Lung (tissue), 12 donors: Measurements from ENCODE around the gene INF2. TPM values are rescaled to one million over a fixed set of nuclear protein-coding genes. Genes with fewer than 3 reads are reported as not detected.

Experiments used
- ATAC-seq: fragments of 200-7000 bp; cut with Tn5 transposase; one replicate; pipeline ENCODE4 v1.9.1; 2020; ENCODE audit warnings: moderate number of reproducible peaks; ENCODE audit not compliant: insufficient read depth, low FRiP score
- DNase-seq, 3 donors: peaks; one replicate each; pipeline ENCODE4 v3.0.0-alpha.2; 2013 to 2017
- H3K27ac ChIP-seq, 2 donors: one replicate each; pipeline ENCODE4 v1.5.1; 2013; ENCODE audit warnings: mild to moderate bottlenecking in 2 of 2, moderate library complexity in 2 of 2, control low read depth in 1 of 2, inconsistent platforms in 1 of 2, low read depth in 1 of 2, low read length in 1 of 2
- H3K27me3 ChIP-seq, 3 donors: one replicate each; pipeline ENCODE4 v1.5.1; 2013; ENCODE audit warnings: low read length in 2 of 3; ENCODE audit not compliant: control insufficient read depth in 3 of 3, insufficient read depth in 3 of 3
- H3K36me3 ChIP-seq, 4 donors: one replicate each; pipeline ENCODE4 v1.5.1; 2013; ENCODE audit warnings: low read length in 4 of 4, mild to moderate bottlenecking in 1 of 4, moderate library complexity in 1 of 4; ENCODE audit not compliant: control insufficient read depth in 4 of 4, insufficient read depth in 4 of 4
- H3K4me1 ChIP-seq, 5 donors: one replicate each; pipeline ENCODE4 v1.5.1; 2013; ENCODE audit warnings: low read length in 5 of 5, mild to moderate bottlenecking in 2 of 5, moderate library complexity in 1 of 5; ENCODE audit not compliant: control insufficient read depth in 5 of 5, insufficient read depth in 5 of 5
- H3K4me3 ChIP-seq: one replicate; pipeline ENCODE4 v1.5.1; 2013; ENCODE audit warnings: mild to moderate bottlenecking, control low read depth, moderate library complexity
- H3K9ac ChIP-seq, 2 donors: one replicate each; pipeline ENCODE4 v1.5.1; 2013; ENCODE audit warnings: low read length in 2 of 2, control low read depth in 1 of 2; ENCODE audit not compliant: insufficient read depth in 1 of 2
- H3K9me3 ChIP-seq, 4 donors: one replicate each; pipeline ENCODE4 v1.5.1; 2013; ENCODE audit warnings: low read length in 3 of 4, mild to moderate bottlenecking in 1 of 4, moderate library complexity in 1 of 4; ENCODE audit not compliant: control insufficient read depth in 4 of 4, insufficient read depth in 3 of 4
- WGBS, 2 donors: extraction: QIAGEN DNeasy Blood & Tissue Kit; methylation state at CpG; one replicate each; pipeline ENCODE4 v1.1.7; 2013; 5-methylcytosine and 5-hydroxymethylcytosine counted together
- polyA plus RNA-seq, 2 donors: library from polyadenylated mRNA; stranded (reverse); fragments of 200-250 nt; gene quantifications; one replicate each; pipeline ENCODE4 v1.2.1, GENCODE V29; 2013
- total RNA-seq, 2 donors: library from RNA; depleted of rRNA in 1 of 2; stranded (reverse); fragments of >200 nt in 1 of 2; gene quantifications; one replicate each; pipeline ENCODE4 v1.2.1, GENCODE V29; 2014 to 2021
- TF ChIP-seq, protein P1 (sequence below): IDR thresholded peaks from 2 replicates; pipeline ENCODE4 v1.5.1; 2012; ENCODE audit warnings: mild to moderate bottlenecking; ENCODE audit errors: control extremely low read depth, extremely low read depth
- donor health status: control.
- donor health status: control.
- donor health status: Bipolar disorder and iron deficiency.
- donor health status: healthy.
- donor health status: DM: yes; HTN: yes; CAD: no.

The INF2 gene
- total and polyA plus RNA-seq, 4 donors = 46.1 to 119 (median 78.4) TPM

GRCh38 chr14:104741803-104742251 lies 52.4 kb downstream of the INF2 start:
- no peak overlapping the region for H3K4me3 ChIP-seq
- H3K27ac ChIP-seq = no peak overlapping the region
- no peak for DNase-seq
- H3K9ac ChIP-seq = no peak overlapping the region
- no peaks in the 10 kb centered on the region for H3K27me3 ChIP-seq
- WGBS, 2 donors = 90% methylated on average over 23 of the region's 23 CpGs
- no peak for ATAC-seq
- peaks cover 0 to 4% (median 2%) of the 10 kb centered on the region in 4 donors for H3K36me3 ChIP-seq
- TF ChIP-seq, protein P1, sequence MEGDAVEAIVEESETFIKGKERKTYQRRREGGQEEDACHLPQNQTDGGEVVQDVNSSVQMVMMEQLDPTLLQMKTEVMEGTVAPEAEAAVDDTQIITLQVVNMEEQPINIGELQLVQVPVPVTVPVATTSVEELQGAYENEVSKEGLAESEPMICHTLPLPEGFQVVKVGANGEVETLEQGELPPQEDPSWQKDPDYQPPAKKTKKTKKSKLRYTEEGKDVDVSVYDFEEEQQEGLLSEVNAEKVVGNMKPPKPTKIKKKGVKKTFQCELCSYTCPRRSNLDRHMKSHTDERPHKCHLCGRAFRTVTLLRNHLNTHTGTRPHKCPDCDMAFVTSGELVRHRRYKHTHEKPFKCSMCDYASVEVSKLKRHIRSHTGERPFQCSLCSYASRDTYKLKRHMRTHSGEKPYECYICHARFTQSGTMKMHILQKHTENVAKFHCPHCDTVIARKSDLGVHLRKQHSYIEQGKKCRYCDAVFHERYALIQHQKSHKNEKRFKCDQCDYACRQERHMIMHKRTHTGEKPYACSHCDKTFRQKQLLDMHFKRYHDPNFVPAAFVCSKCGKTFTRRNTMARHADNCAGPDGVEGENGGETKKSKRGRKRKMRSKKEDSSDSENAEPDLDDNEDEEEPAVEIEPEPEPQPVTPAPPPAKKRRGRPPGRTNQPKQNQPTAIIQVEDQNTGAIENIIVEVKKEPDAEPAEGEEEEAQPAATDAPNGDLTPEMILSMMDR = no peak
- H3K9me3 ChIP-seq = no peaks in the 10 kb centered on the region
- H3K4me1 ChIP-seq = peaks cover 0 to 17% (median 13%) of the 10 kb centered on the region in 5 donors

DNA sequence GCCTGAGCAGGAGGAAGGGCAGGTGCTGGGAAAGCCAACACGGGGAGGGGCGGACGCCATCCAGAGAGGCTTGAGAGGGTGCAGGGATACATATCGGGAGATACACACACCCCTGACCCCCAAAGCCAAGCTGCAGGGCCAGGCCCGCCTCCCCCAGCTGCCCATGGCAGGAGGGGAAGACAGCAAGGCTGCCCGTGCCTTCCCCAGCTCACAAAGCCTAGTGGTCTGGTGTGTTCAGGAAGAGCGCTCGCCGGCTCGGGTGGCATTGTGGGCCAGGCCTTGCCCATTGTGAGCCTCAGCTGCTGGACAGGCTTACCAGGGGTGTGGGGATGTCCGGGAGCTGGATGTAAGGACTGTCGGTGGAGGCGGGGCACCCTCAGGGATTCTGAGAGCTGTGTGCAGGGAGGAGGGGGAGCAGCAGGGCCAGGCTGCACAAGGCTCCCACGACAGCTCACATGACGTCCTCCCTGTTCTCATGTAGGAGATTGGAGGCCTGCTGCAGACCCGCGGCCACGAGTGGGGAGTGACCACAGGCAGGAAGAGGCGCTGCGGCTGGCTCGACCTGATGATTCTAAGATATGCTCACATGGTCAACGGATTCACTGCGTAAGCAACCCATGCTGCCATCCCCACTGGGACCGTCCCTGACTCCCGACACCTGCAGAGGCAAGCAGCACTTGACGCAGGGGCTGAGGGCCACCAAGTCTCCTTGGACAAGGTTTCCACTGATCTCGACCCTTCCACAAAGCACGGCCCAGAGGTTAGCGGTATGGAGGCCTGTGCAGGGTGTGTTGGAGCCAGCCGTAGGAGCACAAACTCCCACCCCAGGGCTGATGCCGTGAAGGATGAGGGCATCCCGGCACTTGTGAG lies 53.4 kb downstream of the INF2 start:
- TF ChIP-seq, protein P1 = no peak
- Histone ChIP-seq H3K27ac (no peak overlapping the region), H3K4me3 (no peak overlapping the region), H3K27me3 (no peaks in the 10 kb centered on the region), H3K9ac (no peak overlapping the region), H3K36me3 (peaks cover 0 to 4% (median 2%) of the 10 kb centered on the region in 4 donors), H3K9me3 (no peaks in the 10 kb centered on the region), H3K4me1 (peaks cover 0 to 27% (median 22%) of the 10 kb centered on the region in 5 donors)
- no peak for ATAC-seq
- no peak for DNase-seq
- WGBS, 2 donors = 92 to 93% methylated on average over 32 of the region's 32 CpGs

GRCh38 chr14:104743461-104744380 lies 54.3 kb downstream of the INF2 start:
- WGBS, 2 donors = 89 to 91% methylated on average over 28 of the region's 28 CpGs
- TF ChIP-seq, protein P1 = no peak
- Histone ChIP-seq H3K4me1 (peaks cover 0 to 36% (median 24%) of the 10 kb centered on the region in 5 donors), H3K4me3 (no peak overlapping the region), H3K27ac (no peak overlapping the region), H3K27me3 (no peaks in the 10 kb centered on the region), H3K9ac (no peak overlapping the region), H3K36me3 (peaks cover 0 to 4% (median 2%) of the 10 kb centered on the region in 4 donors), H3K9me3 (no peaks in the 10 kb centered on the region)
- DNase-seq = no peak
- no peak for ATAC-seq
